Nephron progenitor cell (in vitro differentiated cells): ENCODE data around the gene AADACL2.
"Not testable (repeated sequence)": the region's sequence is repeated elsewhere in the genome, so short reads cannot be mapped to it uniquely, and the experiment has no call there.

Experiments
- DNase-seq: peaks from one replicate; pipeline ENCODE4 v3.0.0; 2021
- H3K27ac Mint-ChIP-seq: 2 replicates; pipeline ENCODE4 v1.8.0; 2021; ENCODE audit warnings: mild to moderate bottlenecking, moderate library complexity, mixed read lengths
- H3K27me3 Mint-ChIP-seq: 2 replicates; pipeline ENCODE4 v1.8.0; 2021; ENCODE audit warnings: mild to moderate bottlenecking, low read depth, mixed read lengths; ENCODE audit not compliant: poor library complexity
- H3K36me3 Mint-ChIP-seq: 2 replicates; pipeline ENCODE4 v1.8.0; 2021; ENCODE audit warnings: low read depth, mixed read lengths
- H3K4me1 Mint-ChIP-seq: 2 replicates; pipeline ENCODE4 v1.8.0; 2021; ENCODE audit warnings: mixed read lengths
- H3K4me3 Mint-ChIP-seq: 2 replicates; pipeline ENCODE4 v1.8.0; 2021; ENCODE audit warnings: mild to moderate bottlenecking, moderate library complexity, mixed read lengths
- H3K9me3 Mint-ChIP-seq: 2 replicates; pipeline ENCODE4 v1.8.0; 2021; ENCODE audit warnings: mild to moderate bottlenecking, moderate library complexity, mixed read lengths
- CTCF ChIP-seq: fragments of 200-600 bp; sonication (generic); IDR thresholded peaks from 2 replicates; pipeline ENCODE4 v1.5.0; 2021; ENCODE audit warnings: antibody characterized with exemption

Gene AADACL2

GRCh38 chr3:151750181-151750580, 16.5 kb downstream of the AADACL2 start:
- H3K4me1 Mint-ChIP-seq = no peaks in the 10 kb centered on the region
- no peaks in the 10 kb centered on the region for H3K27me3 Mint-ChIP-seq
- peaks cover 14% of the 10 kb centered on the region for H3K9me3 Mint-ChIP-seq
- no peak overlapping the region for H3K4me3 Mint-ChIP-seq
- no peak for TF ChIP-seq CTCF
- no peaks in the 10 kb centered on the region for H3K36me3 Mint-ChIP-seq
- DNase-seq = no peak
- H3K27ac Mint-ChIP-seq = no peak overlapping the region

GRCh38 chr3:151750678-151751077, 17.0 kb downstream of the AADACL2 start:
- H3K4me1 Mint-ChIP-seq = no peaks in the 10 kb centered on the region
- no peak overlapping the region for H3K4me3 Mint-ChIP-seq
- H3K27me3 Mint-ChIP-seq = no peaks in the 10 kb centered on the region
- TF ChIP-seq CTCF = no peak
- DNase-seq = no peak
- H3K9me3 Mint-ChIP-seq = peaks cover 14% of the 10 kb centered on the region
- no peak overlapping the region for H3K27ac Mint-ChIP-seq
- no peaks in the 10 kb centered on the region for H3K36me3 Mint-ChIP-seq

GRCh38 chr3:151751161-151751560, 17.4 kb downstream of the AADACL2 start:
- Mint-ChIP-seq H3K4me1 (no peaks in the 10 kb centered on the region), H3K27me3 (no peaks in the 10 kb centered on the region), H3K27ac (no peak overlapping the region), H3K4me3 (no peak overlapping the region), H3K9me3 (peaks cover 14% of the 10 kb centered on the region), H3K36me3 (no peaks in the 10 kb centered on the region)
- no peak for TF ChIP-seq CTCF
- no peak for DNase-seq

- no peaks in the 10 kb centered on the region for H3K36me3 Mint-ChIP-seq
- peaks cover 5% of the 10 kb centered on the region for H3K9me3 Mint-ChIP-seq
- no peaks in the 10 kb centered on the region for H3K4me1 Mint-ChIP-seq
- H3K4me3 Mint-ChIP-seq = no peak overlapping the region
- no peak overlapping the region for H3K27ac Mint-ChIP-seq
- no peaks in the 10 kb centered on the region for H3K27me3 Mint-ChIP-seq
- no peak for DNase-seq
- TF ChIP-seq CTCF = no peak
Measured at GRCh38 chr3:151753846-151754245, 20.1 kb downstream of the AADACL2 start.

- no peaks in the 10 kb centered on the region for H3K27me3 Mint-ChIP-seq
- H3K27ac Mint-ChIP-seq = no peak overlapping the region
- no peak for TF ChIP-seq CTCF
- no peak overlapping the region for H3K4me3 Mint-ChIP-seq
- no peaks in the 10 kb centered on the region for H3K36me3 Mint-ChIP-seq
- no peak for DNase-seq
- H3K9me3 Mint-ChIP-seq = no peaks in the 10 kb centered on the region
- no peaks in the 10 kb centered on the region for H3K4me1 Mint-ChIP-seq
Measured at GRCh38 chr3:151761581-151761980, 27.9 kb downstream of the AADACL2 start.

GRCh38 chr3:151764699-151765098, 31.0 kb downstream of the AADACL2 start:
- not testable (repeated sequence) for H3K9me3 Mint-ChIP-seq, H3K36me3 Mint-ChIP-seq, DNase-seq, H3K4me3 Mint-ChIP-seq, H3K27me3 Mint-ChIP-seq, H3K4me1 Mint-ChIP-seq, H3K27ac Mint-ChIP-seq
